Stromal cell of bone marrow (primary cell): Measurements from ENCODE around the gene HEXIM1.
"Not testable (repeated sequence)": the region's sequence is repeated elsewhere in the genome, so short reads cannot be mapped to it uniquely, and the experiment has no call there.

ENCODE experiments used
- DNase-seq: peaks from one replicate; pipeline ENCODE4 v3.0.0-alpha.2; 2012; ENCODE audit warnings: low read depth

Gene HEXIM1

GRCh38 chr17:45113424-45113754 lies 34.9 kb upstream of the HEXIM1 start:
- no peak for DNase-seq

- DNase-seq = no peak
Observed at GRCh38 chr17:45114117-45114932, 34.0 kb upstream of the HEXIM1 start.

DNA sequence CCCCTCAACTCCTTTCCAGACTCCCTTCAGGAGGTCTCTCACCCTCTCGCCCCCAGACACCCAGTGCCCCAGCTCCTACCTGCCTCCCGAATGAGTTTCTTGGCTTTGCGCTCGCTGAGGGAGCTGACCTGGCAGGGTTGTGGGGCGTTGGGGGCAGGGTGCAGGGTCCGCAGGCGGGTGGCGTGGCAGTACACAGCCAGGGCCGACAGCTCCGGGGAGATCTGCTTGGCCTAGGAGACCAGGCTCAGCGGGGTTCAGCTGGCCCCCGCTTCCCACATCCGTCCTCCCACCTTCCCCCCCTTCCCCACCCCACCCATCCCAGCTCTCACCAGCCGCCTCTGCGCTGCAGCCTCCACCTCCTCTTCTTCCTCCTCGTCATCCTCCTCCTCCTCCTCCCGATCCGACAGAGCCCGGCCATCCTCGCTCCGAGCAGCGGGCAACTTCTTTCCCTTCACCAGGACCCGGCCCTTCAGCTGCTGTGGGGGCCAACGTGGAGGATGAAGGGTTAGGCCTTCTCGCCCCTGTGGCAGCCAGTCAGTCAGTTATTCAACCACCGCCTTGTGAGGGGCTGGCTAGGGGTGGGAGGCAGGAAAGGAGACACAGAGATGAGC lies 33.2 kb upstream of the HEXIM1 start:
- DNase-seq = no peak

- DNase-seq = no peak
Observed at GRCh38 chr17:45115871-45116270, 32.4 kb upstream of the HEXIM1 start.

DNA sequence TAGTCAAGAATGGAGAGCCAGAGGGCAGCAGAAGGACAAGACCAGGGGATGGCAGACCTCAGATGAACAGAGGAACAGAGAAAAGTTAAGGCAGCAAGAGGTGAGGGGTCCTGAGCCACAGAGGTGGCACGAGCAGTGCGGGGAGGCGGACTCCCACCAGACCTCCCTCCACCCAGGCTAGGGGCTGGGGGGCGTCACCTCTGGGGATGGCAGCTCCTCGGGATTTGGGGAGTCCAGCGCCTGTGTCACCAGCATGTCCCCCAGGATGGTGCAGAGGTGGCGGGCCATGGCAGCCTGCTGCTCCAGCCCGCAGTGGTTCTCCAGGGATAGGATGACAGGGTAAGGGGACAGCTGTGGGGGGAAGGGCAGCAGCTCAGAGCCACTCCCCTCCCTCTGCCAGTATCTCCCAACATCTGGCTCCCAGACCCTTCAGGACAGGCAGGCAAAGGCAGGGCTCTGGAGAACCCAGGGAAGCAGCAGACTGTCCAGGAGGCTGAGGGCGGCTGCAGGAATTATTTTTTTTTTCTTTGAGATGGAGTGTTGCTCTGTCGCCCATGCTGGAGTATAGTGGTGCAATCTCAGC lies 31.8 kb upstream of the HEXIM1 start:
- DNase-seq = no peak

DNA sequence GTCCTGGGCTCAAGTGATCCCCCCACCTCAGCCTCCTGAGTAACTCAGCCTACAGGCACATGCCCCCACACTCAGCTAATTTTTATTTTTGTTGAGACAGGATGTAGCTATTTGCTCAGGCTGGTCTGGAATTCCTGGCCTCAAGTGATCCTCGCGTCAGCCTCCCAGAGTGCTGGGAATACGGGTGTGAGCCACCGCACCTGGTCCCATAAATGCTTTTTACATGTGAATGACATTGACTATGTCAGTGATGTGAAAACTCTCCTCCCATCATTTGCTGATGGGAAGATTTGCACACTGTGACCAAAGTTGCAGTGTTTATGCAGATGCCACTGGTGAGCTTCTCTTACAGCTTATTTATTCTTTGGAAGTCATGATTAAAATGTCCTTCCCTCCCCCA lies 30.9 kb upstream of the HEXIM1 start:
- no peak for DNase-seq

DNA sequence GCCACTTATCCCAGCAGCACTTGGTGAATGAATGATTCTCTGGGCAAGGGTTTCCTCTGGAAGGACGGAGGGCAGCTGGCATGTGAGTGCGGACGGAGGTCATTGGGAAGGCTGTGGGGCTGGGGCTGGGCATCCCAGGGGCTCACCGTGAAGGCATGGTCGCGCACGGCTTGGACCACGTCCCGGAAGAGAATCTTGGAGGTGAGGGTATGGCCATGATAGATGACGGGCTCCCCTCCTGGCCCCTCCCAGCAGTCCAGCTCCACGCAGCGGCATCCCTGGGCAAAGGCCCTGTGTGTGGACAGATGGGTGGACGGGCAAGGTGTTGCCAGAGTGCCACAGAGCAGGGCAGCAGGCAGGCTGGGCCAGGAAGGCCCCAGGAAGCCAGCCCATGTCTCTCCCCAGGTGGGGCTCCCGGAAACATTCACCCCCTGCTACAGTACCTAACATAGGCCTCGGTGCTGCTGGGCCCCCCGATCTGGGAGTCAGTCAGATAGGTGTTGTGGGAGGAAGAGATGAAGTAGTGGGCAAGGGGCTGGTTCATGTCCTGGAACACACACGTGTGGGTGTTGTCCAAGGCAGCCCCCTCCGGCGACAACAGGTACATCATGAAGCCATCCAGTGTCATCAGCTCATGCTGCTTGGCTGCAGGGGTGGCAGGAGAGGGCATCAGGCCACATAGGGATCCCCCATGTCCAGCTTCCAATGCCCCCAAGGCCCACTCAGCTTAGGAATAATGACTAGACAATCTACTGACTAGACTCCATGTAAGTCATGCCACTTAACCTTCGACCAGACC lies 30.2 kb upstream of the HEXIM1 start:
- no peak for DNase-seq

DNA sequence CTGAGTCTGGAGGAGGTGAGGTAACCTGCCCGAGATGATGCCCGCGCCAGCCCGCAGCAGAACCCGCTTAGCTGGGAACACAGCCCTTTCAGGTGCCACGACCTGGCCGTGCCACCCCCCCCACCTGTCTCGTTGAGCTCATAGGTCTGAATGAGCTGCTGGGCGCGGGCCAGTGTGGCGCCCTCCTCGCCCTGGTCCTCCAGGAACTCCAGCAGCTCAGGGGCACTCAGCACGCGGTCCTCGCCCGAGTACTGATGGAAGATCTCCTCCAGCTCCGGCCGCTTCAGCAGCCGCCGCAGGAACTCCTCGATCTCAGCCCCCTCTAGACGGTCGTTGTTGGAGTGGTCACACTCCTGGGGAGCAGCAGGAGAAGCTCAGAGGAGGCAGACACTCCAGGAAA lies 29.6 kb upstream of the HEXIM1 start:
- DNase-seq = no peak

DNA sequence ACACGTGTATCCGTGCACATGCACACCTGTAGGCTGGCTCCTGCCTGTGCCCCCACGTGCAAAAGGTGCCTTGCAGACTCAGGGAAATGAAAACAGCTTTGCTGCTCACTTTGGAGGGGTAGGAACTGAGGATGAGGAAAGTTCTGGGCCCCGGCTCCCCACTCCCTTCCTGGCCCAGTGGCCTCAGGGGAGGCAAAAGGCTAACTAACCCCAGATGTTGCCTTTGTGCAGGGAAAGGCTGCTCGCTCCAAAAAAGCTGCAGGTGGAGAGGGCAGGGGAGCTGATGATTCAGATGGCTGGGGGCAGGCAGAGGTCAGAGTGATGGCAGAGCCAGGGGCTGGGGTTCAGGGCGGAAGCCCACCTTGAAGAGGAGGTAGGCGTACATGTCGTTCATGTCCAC lies 28.3 kb upstream of the HEXIM1 start:
- DNase-seq = no peak

DNA sequence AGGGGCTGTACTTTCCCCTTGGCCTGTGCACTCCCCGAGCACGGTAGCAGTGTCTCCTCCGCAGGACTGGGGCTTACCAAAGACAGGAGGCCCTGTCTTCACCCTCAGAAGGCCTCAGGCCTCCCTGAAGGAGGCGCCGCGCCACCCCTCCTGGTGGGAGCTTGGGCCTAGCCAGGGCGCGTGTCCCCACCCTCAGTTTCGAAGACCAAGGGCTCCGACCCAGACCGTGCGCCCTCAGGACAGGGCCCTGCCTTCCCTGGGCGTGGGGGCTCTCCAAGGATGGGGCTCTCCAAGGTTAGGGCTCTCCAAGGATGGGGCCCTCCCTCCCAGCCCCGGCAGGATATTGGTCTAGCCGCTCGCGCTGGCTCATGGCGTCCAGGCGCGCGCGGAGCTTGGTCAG lies 27.7 kb upstream of the HEXIM1 start:
- no peak for DNase-seq

- DNase-seq = no peak
Observed at GRCh38 chr17:45121055-45121454, 27.2 kb upstream of the HEXIM1 start.

DNA sequence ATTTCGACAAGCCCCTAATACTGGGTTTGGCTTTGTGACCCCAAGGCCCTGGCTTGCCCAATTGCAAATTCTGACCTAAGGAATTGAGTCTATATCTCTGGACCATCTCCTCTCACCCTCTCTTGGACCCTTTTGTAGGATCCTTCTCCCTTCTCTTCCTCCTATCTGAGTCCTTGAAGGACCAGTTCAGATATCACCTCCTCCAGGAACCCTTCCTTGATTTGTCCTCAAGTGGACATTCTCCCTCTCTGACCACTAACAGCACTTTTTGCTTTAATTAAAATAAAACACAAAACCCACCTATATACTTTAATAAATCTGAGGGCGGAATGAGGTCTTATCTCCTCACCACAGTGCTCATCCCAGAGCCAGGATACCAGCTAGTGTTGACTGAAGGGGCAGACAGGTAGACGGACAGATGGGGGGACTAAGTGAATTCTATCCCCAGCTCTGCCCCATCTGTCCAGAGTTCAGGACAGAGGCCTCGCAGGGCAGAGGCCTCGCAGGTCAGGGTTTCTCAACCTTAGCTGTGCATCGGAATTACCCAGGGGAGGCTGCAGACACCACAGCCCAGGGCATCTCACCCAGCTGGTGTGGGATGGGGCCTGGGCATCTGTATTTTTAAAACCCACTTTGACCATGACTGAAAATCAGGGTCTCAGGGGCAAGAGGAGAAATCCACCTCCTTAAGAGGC lies 25.1 kb upstream of the HEXIM1 start:
- DNase-seq = no peak

GRCh38 chr17:45123930-45124796 lies 24.1 kb upstream of the HEXIM1 start:
- peak; percentile 74 for DNase-seq

DNA sequence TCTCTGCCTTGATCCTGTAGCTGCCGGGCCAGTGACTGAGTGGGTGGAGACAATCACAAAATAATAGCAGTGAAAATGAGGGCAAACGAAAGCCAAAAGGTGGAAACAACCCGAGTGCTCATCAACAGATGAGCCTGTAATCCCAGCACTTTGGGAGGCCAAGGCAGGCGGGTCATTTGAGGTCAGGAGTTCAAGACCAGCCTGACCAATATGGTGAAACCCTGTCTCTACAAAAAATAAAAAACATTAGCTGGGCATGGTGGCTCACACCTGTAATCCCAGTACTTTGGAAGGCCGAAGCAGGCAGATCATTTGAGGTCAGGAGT lies 23.5 kb upstream of the HEXIM1 start:
- DNase-seq = not testable (repeated sequence)

DNA sequence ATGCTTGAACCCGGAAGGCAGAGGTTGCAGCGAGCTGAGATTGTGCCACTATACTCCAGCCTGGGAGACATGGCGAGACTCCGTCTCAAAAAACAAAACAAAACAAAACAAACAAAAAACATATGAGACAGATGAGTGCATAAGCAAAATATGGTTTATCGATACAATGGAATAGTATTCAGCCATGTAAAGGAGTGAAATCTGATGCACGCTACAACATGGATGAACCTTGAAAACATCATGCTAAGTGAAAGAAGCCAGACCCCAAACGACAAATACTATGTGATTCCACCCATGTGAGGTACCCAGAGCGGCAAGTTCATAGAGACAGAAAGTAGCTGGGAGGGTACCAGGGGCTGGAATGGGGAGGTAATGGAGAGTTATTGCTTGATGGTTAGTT lies 22.8 kb upstream of the HEXIM1 start:
- DNase-seq = no peak

DNA sequence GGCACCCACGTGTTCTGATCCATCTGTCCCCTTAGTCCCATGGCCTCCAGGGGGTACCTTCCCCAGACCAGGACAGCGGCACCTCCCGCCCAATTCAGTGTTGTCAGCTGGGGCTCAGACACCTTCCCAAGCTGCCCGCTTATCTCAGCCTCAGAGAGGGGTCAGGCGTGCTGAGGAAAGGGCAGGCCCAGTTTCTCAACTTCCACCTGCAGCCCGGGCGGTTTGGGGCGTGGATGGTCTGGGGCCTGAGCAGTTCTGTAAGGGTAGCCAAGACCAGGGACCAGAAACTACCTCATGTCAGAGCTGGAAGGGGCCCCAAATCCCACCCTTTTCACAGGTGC lies 21.1 kb upstream of the HEXIM1 start:
- no peak for DNase-seq

- no peak for DNase-seq
Observed at GRCh38 chr17:45127548-45128300, 20.6 kb upstream of the HEXIM1 start.

GRCh38 chr17:45128331-45128730 lies 19.9 kb upstream of the HEXIM1 start:
- no peak for DNase-seq

DNA sequence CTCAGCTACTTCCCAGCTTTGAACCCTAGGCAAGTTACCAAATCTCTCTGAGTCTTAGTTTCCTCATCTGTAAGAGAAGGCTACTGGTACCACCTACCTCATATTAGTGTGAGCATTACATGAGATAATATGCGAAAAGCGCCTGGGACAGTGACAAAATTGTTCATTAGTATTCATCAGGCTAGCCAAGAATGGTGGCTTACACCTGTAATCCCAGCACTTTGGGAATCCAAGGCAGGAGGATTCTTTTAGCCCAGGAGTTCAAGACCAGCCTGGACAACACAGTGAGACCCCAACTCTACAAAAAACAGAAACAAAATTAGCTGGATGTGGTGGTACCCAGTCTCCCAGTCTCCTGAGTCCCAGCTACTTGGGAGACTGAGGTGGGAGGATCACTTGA lies 19.3 kb upstream of the HEXIM1 start:
- no peak for DNase-seq

GRCh38 chr17:45129426-45129939 lies 18.8 kb upstream of the HEXIM1 start:
- no peak for DNase-seq
